GM19372 (cell line): ENCODE data around the gene AP1S3.
A peak's percentile ranks its signal among the peaks of the same experiment; 100 is the strongest.
"Not testable (repeated sequence)": the region's sequence is repeated elsewhere in the genome, so short reads cannot be mapped to it uniquely, and the experiment has no call there.

ENCODE experiments used
- ATAC-seq: cut with Tn5 transposase; IDR thresholded peaks from one replicate; pipeline ENCODE4 v1.9.1; 2021; ENCODE audit warnings: mild to moderate bottlenecking, low read depth, moderate library complexity; ENCODE audit not compliant: unreplicated experiment

AP1S3 gene

GRCh38 chr2:223837287-223838061 lies at the start of gene AP1S3:
Gene AP1S3 (minus strand): TSS chr2:223837582. CDS start chr2:223837450, 132 bp downstream.
- ATAC-seq, result peak; percentile 67

GRCh38 chr2:223887127-223887526 lies 49.7 kb upstream of the AP1S3 start:
- no peak for ATAC-seq

- no peak for ATAC-seq
Observed at GRCh38 chr2:223886726-223887125, 49.3 kb upstream of the AP1S3 start.

- ATAC-seq, result peak; percentile 80
Observed at GRCh38 chr2:223884399-223884798, 47.0 kb upstream of the AP1S3 start.

GRCh38 chr2:223882715-223883114 lies 45.3 kb upstream of the AP1S3 start:
- no peak for ATAC-seq

GRCh38 chr2:223880796-223881195 lies 43.4 kb upstream of the AP1S3 start:
- ATAC-seq, result no peak

GRCh38 chr2:223877721-223878410 lies 40.5 kb upstream of the AP1S3 start:
- no peak for ATAC-seq

GRCh38 chr2:223873672-223874071 lies 36.3 kb upstream of the AP1S3 start:
- no peak for ATAC-seq

GRCh38 chr2:223872772-223873171 lies 35.4 kb upstream of the AP1S3 start:
- ATAC-seq, result not testable (repeated sequence)

- ATAC-seq, result not testable (repeated sequence)
Observed at GRCh38 chr2:223871661-223872060, 34.3 kb upstream of the AP1S3 start.

- ATAC-seq, result no peak
Observed at GRCh38 chr2:223870840-223871611, 33.6 kb upstream of the AP1S3 start.

- no peak for ATAC-seq
Observed at GRCh38 chr2:223868005-223868404, 30.6 kb upstream of the AP1S3 start.

GRCh38 chr2:223865907-223866508 lies 28.6 kb upstream of the AP1S3 start:
- ATAC-seq, result no peak

GRCh38 chr2:223865124-223865523 lies 27.7 kb upstream of the AP1S3 start:
- no peak for ATAC-seq

GRCh38 chr2:223863491-223863890 lies 26.1 kb upstream of the AP1S3 start:
- ATAC-seq, result no peak

- no peak for ATAC-seq
Observed at GRCh38 chr2:223860809-223861738, 23.7 kb upstream of the AP1S3 start.

GRCh38 chr2:223859070-223859469 lies 21.7 kb upstream of the AP1S3 start:
- ATAC-seq, result no peak

- ATAC-seq, result no peak
Observed at GRCh38 chr2:223856584-223856983, 19.2 kb upstream of the AP1S3 start.

- ATAC-seq, result no peak
Observed at GRCh38 chr2:223856021-223856420, 18.6 kb upstream of the AP1S3 start.

- no peak for ATAC-seq
Observed at GRCh38 chr2:223855426-223855825, 18.0 kb upstream of the AP1S3 start.
